ENCODE results near the gene PNMA6A. TPM values are rescaled to one million over a fixed set of nuclear protein-coding genes. Genes with fewer than 3 reads are reported as not detected.
"Not testable (repeated sequence)": the region's sequence is repeated elsewhere in the genome, so short reads cannot be mapped to it uniquely, and the experiment has no call there.

Gene PNMA6A
- total and polyA plus RNA-seq, 9 of the 15 experiments (the other 6 are each of a cell fraction or from before 2014, with no cell fraction given) = 0.10 to 6.9 (median 1.3) TPM

GRCh38 chrX:153104959-153105358 lies 32.7 kb downstream of the PNMA6A start:
- H3K27ac ChIP-seq (ENCODE audit: extremely low read depth, low read depth, low read length); in situ Hi-C loops (cut with MboI); BruUV-seq (replicated peaks); H3K9me1 ChIP-seq (ENCODE audit: control insufficient read depth, insufficient read depth, low read length); H4K20me1 ChIP-seq (replicated peaks; ENCODE audit: control insufficient read depth, insufficient read depth, low read length); H3K79me2 ChIP-seq (ENCODE audit: control insufficient read depth, insufficient read depth, low read length); intact Hi-C loops (cut with micrococcal nuclease); CTCF ChIA-PET (ENCODE audit: low intra/inter-chr PET ratio); H3K4me3 ChIP-seq; H3K9ac ChIP-seq (ENCODE audit: insufficient read depth in 1 of 2, low read depth in 2 of 2, low read length in 2 of 2); H3K4me1 ChIP-seq (replicated peaks in 1 of 2; ENCODE audit: control insufficient read depth in 2 of 2, insufficient read depth in 2 of 2, low read length in 2 of 2); H2AFZ ChIP-seq (ENCODE audit: low read depth, low read length); H3K4me2 ChIP-seq (ENCODE audit: insufficient read depth, low read length); H3K27me3 ChIP-seq (ENCODE audit: control insufficient read depth in 2 of 2, insufficient read depth in 2 of 2, low read length in 2 of 2); DNase-seq (ENCODE audit: extremely low read depth in 1 of 4, low spot score in 3 of 4); ATAC-seq; FAIRE-seq; H3K36me3 ChIP-seq (ENCODE audit: control insufficient read depth, insufficient read depth, low read length); H3K9me3 ChIP-seq (replicated peaks; ENCODE audit: control insufficient read depth, insufficient read depth, low read depth, low read length); POLR2A ChIA-PET; TF ChIP-seq CEBPG (CRISPR knock-in tag; IDR thresholded peaks at IDR 0.05); ATF3 (CRISPR knock-in tag; conservative IDR thresholded peaks at IDR 0.05): not testable (repeated sequence)
- TF ChIP-seq CEBPG (tag; conservative IDR thresholded peaks at IDR 0.05 in 1 of 2, IDR thresholded peaks at IDR 0.05 in 1 of 2) (peak; percentile 59 to 68; a peak in 3 of 4 replicates), ATF3 (IDR thresholded peaks at IDR 0.05) (peak; percentile 74)
- WGBS (ENCODE audit: insufficient coverage, low coverage, missing lambda C conversion rate) = 8% methylated on average over 1 of the region's 1 CpG
